GM23338 (cell line): ENCODE data around the gene FIG4. TPM values are rescaled to one million over a fixed set of nuclear protein-coding genes. Genes with fewer than 3 reads are reported as not detected.

Source experiments
- ATAC-seq: fragments of 200-7000 bp; cut with Tn5 transposase; 3 replicates; pipeline ENCODE4 v1.9.1; 2020
- DNase-seq: peaks from one replicate; pipeline ENCODE4 v3.0.0-alpha.2; 2015; ENCODE audit warnings: low spot score
- H2AFZ ChIP-seq: fragments of 200-600 bp; sonication (generic); 2 replicates; pipeline ENCODE4 v1.8.0; 2016; ENCODE audit warnings: antibody characterized with exemption, mild to moderate bottlenecking, moderate library complexity
- H3F3A ChIP-seq: fragments of 200-600 bp; sonication (generic); replicated peaks from 2 replicates; pipeline ENCODE4 v1.8.0; 2017; ENCODE audit warnings: antibody characterized with exemption, mixed run types, low read depth
- H3K27ac ChIP-seq: fragments of 200-600 bp; sonication (generic); 2 replicates; pipeline ENCODE4 v1.6.1; 2016; ENCODE audit warnings: low read depth
- H3K27me3 ChIP-seq: fragments of 200-600 bp; sonication (generic); 2 replicates; pipeline ENCODE4 v1.8.0; 2016; ENCODE audit warnings: mild to moderate bottlenecking, mixed run types, moderate library complexity; ENCODE audit not compliant: insufficient read depth
- H3K36me3 ChIP-seq: fragments of 200-600 bp; sonication (generic); 2 replicates; pipeline ENCODE4 v1.8.0; 2016; ENCODE audit warnings: mild to moderate bottlenecking; ENCODE audit not compliant: insufficient read depth
- H3K4me1 ChIP-seq: fragments of 200-600 bp; sonication (generic); 2 replicates; pipeline ENCODE4 v1.8.0; 2016; ENCODE audit warnings: mild to moderate bottlenecking, moderate library complexity; ENCODE audit not compliant: insufficient read depth
- H3K4me2 ChIP-seq: fragments of 200-600 bp; sonication (generic); 2 replicates; pipeline ENCODE4 v1.7.1; 2017; ENCODE audit warnings: mixed run types
- H3K4me3 ChIP-seq: fragments of 200-600 bp; sonication (generic); 2 replicates; pipeline ENCODE4 v1.6.1; 2016; ENCODE audit warnings: mixed run types
- H3K79me2 ChIP-seq: fragments of 200-600 bp; sonication (generic); replicated peaks from 2 replicates; pipeline ENCODE4 v1.8.0; 2017; ENCODE audit warnings: mild to moderate bottlenecking; ENCODE audit not compliant: insufficient read depth
- H3K9me2 ChIP-seq: fragments of 200-600 bp; sonication (generic); 2 replicates; pipeline ENCODE4 v1.8.0; 2017; ENCODE audit not compliant: insufficient read depth
- H4K20me1 ChIP-seq: fragments of 200-600 bp; sonication (generic); replicated peaks from 2 replicates; pipeline ENCODE4 v1.8.0; 2017; ENCODE audit warnings: mild to moderate bottlenecking; ENCODE audit not compliant: insufficient read depth
- H3K27ac Mint-ChIP-seq: 2 replicates; pipeline ENCODE4 v1.8.0; 2020; ENCODE audit warnings: inconsistent platforms, mild to moderate bottlenecking, moderate library complexity, mixed read lengths
- H3K27me3 Mint-ChIP-seq: 3 replicates; pipeline ENCODE4 v1.8.0; 2022; ENCODE audit warnings: low read depth, mild to moderate bottlenecking, moderate library complexity, mixed read lengths, inconsistent platforms; ENCODE audit not compliant: insufficient read depth, poor library complexity
- H3K36me3 Mint-ChIP-seq: 3 replicates; pipeline ENCODE4 v1.8.0; 2021; ENCODE audit warnings: low read depth, mild to moderate bottlenecking, inconsistent platforms, moderate library complexity, mixed read lengths
- H3K4me1 Mint-ChIP-seq: 3 replicates; pipeline ENCODE4 v1.8.0; 2020; ENCODE audit warnings: mild to moderate bottlenecking, inconsistent platforms, mixed read lengths
- H3K4me3 Mint-ChIP-seq: 3 replicates; pipeline ENCODE4 v1.8.0; 2021; ENCODE audit warnings: moderate library complexity, mild to moderate bottlenecking, inconsistent platforms, mixed read lengths
- H3K9me3 Mint-ChIP-seq: 3 replicates; pipeline ENCODE4 v1.8.0; 2020; ENCODE audit warnings: moderate library complexity, mild to moderate bottlenecking, inconsistent platforms, mixed read lengths
- EZH2 ChIP-seq: fragments of 200-600 bp; sonication (generic); IDR thresholded peaks from one replicate; pipeline ENCODE4 v1.8.0; 2017; ENCODE audit warnings: antibody characterized with exemption, mild to moderate bottlenecking, low read depth; ENCODE audit not compliant: unreplicated experiment
- EZH2phosphoT487 ChIP-seq: fragments of 200-600 bp; sonication (generic); IDR thresholded peaks from one replicate; pipeline ENCODE4 v1.8.1; 2018; ENCODE audit warnings: antibody characterized with exemption; ENCODE audit not compliant: unreplicated experiment
- JUNB ChIP-seq: IDR thresholded peaks from one replicate; pipeline ENCODE4 v1.6.1; 2016; ENCODE audit warnings: antibody characterized with exemption; ENCODE audit not compliant: unreplicated experiment
- POLR2AphosphoS5 ChIP-seq: IDR thresholded peaks from 2 replicates; pipeline ENCODE4 v1.6.1; 2016; ENCODE audit warnings: antibody characterized with exemption, low read depth
- STAT1 ChIP-seq: IDR thresholded peaks from one replicate; pipeline ENCODE4 v1.6.1; 2016; ENCODE audit warnings: antibody characterized with exemption; ENCODE audit not compliant: unreplicated experiment
- polyA plus RNA-seq: library from polyadenylated mRNA; unstranded; fragments of >200 nt; fragmentation: Nextera tagmentation; extraction: Ambion mirVana; gene quantifications from 2 replicates; pipeline ENCODE4 v1.2.1, GENCODE V29; 2016
- total RNA-seq: library from RNA; depleted of rRNA; stranded (reverse); fragments of >200 nt; shearing (Covaris generic); gene quantifications from 2 replicates; pipeline ENCODE4 v1.2.3, GENCODE V29; 2014
- TF ChIP-seq, protein P1 (sequence below): fragments of 250-450 bp; sonication (Bioruptor Pico); IDR thresholded peaks from 2 replicates; pipeline ENCODE4 v1.5.0; 2020; ENCODE audit warnings: mild to moderate bottlenecking, moderate library complexity
- TF ChIP-seq, protein P2 (sequence below), 2 experiments: fragments of 200-600 bp in 1 of 2; sonication (generic) in 1 of 2; conservative IDR thresholded peaks; 2 replicates each; pipeline versions ENCODE4 v1.5.1 to v1.6.1; 2016 to 2017; ENCODE audit warnings: antibody characterized with exemption in 2 of 2, low read depth in 2 of 2, mild to moderate bottlenecking in 2 of 2, moderate library complexity in 1 of 2

Gene FIG4
- total and polyA plus RNA-seq, 2 experiments from 2014 or later: 7.0 to 16.9 TPM

DNA sequence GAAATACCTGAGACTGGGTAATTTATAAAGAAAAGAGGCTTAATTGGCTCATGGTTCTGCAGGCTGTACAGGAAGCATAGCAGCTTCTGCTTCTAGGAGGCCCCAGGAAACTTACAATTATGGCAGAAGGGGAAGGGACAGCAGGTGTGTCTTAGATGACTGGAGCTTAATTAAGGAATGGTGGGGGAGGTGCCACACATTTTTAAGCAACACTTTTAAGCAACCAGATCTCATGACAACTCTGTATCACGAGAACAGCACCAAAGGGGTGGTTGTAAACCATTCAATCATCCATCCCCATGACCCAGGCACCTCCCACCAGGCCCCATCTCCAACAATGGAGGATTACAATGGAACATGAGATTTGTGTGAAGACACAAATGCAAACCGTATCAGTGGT is 26.9 kb downstream of the FIG4 start (continued):
- TF ChIP-seq, protein P1, sequence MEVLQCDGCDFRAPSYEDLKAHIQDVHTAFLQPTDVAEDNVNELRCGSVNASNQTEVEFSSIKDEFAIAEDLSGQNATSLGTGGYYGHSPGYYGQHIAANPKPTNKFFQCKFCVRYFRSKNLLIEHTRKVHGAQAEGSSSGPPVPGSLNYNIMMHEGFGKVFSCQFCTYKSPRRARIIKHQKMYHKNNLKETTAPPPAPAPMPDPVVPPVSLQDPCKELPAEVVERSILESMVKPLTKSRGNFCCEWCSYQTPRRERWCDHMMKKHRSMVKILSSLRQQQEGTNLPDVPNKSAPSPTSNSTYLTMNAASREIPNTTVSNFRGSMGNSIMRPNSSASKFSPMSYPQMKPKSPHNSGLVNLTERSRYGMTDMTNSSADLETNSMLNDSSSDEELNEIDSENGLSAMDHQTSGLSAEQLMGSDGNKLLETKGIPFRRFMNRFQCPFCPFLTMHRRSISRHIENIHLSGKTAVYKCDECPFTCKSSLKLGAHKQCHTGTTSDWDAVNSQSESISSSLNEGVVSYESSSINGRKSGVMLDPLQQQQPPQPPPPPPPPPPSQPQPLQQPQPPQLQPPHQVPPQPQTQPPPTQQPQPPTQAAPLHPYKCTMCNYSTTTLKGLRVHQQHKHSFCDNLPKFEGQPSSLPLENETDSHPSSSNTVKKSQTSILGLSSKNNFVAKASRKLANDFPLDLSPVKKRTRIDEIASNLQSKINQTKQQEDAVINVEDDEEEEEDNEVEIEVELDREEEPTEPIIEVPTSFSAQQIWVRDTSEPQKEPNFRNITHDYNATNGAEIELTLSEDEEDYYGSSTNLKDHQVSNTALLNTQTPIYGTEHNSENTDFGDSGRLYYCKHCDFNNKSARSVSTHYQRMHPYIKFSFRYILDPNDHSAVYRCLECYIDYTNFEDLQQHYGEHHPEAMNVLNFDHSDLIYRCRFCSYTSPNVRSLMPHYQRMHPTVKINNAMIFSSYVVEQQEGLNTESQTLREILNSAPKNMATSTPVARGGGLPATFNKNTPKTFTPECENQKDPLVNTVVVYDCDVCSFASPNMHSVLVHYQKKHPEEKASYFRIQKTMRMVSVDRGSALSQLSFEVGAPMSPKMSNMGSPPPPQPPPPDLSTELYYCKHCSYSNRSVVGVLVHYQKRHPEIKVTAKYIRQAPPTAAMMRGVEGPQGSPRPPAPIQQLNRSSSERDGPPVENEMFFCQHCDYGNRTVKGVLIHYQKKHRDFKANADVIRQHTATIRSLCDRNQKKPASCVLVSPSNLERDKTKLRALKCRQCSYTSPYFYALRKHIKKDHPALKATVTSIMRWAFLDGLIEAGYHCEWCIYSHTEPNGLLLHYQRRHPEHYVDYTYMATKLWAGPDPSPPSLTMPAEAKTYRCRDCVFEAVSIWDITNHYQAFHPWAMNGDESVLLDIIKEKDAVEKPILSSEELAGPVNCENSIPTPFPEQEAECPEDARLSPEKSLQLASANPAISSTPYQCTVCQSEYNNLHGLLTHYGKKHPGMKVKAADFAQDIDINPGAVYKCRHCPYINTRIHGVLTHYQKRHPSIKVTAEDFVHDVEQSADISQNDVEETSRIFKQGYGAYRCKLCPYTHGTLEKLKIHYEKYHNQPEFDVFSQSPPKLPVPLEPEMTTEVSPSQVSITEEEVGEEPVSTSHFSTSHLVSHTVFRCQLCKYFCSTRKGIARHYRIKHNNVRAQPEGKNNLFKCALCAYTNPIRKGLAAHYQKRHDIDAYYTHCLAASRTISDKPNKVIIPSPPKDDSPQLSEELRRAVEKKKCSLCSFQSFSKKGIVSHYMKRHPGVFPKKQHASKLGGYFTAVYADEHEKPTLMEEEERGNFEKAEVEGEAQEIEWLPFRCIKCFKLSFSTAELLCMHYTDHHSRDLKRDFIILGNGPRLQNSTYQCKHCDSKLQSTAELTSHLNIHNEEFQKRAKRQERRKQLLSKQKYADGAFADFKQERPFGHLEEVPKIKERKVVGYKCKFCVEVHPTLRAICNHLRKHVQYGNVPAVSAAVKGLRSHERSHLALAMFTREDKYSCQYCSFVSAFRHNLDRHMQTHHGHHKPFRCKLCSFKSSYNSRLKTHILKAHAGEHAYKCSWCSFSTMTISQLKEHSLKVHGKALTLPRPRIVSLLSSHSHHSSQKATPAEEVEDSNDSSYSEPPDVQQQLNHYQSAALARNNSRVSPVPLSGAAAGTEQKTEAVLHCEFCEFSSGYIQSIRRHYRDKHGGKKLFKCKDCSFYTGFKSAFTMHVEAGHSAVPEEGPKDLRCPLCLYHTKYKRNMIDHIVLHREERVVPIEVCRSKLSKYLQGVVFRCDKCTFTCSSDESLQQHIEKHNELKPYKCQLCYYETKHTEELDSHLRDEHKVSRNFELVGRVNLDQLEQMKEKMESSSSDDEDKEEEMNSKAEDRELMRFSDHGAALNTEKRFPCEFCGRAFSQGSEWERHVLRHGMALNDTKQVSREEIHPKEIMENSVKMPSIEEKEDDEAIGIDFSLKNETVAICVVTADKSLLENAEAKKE (CRISPR knock-in tag): no peak
- TF ChIP-seq, protein P2, sequence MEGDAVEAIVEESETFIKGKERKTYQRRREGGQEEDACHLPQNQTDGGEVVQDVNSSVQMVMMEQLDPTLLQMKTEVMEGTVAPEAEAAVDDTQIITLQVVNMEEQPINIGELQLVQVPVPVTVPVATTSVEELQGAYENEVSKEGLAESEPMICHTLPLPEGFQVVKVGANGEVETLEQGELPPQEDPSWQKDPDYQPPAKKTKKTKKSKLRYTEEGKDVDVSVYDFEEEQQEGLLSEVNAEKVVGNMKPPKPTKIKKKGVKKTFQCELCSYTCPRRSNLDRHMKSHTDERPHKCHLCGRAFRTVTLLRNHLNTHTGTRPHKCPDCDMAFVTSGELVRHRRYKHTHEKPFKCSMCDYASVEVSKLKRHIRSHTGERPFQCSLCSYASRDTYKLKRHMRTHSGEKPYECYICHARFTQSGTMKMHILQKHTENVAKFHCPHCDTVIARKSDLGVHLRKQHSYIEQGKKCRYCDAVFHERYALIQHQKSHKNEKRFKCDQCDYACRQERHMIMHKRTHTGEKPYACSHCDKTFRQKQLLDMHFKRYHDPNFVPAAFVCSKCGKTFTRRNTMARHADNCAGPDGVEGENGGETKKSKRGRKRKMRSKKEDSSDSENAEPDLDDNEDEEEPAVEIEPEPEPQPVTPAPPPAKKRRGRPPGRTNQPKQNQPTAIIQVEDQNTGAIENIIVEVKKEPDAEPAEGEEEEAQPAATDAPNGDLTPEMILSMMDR (conservative IDR thresholded peaks at IDR 0.05; ENCODE audit: low read depth in 2 of 2): no peak
- no peak for TF ChIP-seq POLR2AphosphoS5
- no peak for TF ChIP-seq EZH2

DNA sequence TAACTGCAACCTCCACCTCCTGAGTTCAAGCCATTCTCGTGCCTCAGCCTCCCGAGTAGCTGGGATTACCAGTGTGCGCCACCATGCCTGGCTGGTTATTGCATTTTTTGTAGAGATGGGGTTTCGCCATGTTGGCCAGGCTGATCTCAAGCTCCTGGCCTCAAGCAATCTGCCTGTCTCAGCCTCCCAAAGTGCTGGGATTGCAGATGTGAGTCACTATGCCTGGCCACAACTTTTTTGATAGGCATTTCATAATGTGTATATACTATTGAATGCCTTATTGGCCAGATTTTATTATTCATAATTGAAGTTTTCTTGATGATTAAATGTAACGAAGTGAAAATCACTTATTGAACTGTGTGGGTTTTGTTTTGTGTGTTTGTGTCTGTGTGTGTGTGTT is 27.9 kb downstream of the FIG4 start:
- TF ChIP-seq STAT1: no peak
- TF ChIP-seq, protein P2 (conservative IDR thresholded peaks at IDR 0.05; ENCODE audit: low read depth in 2 of 2): no peak
- no peak for TF ChIP-seq EZH2phosphoT487
- no peak for TF ChIP-seq JUNB
- no peaks in the 10 kb centered on the region for H3K9me2 ChIP-seq
- H3K27me3 ChIP-seq: no peaks in the 10 kb centered on the region
- H3K27me3 Mint-ChIP-seq: no peaks in the 10 kb centered on the region
- H3K79me2 ChIP-seq: no peaks in the 10 kb centered on the region
- peaks cover 5% of the 10 kb centered on the region; the same call in 2 of the 3 replicates for H3K36me3 Mint-ChIP-seq
- DNase-seq (no peak), ATAC-seq (no peak)
- H4K20me1 ChIP-seq: no peaks in the 10 kb centered on the region
- H3K27ac Mint-ChIP-seq: no peak overlapping the region
- H3K4me3 ChIP-seq: no peak overlapping the region
- H2AFZ ChIP-seq: no peak overlapping the region
- H3F3A ChIP-seq: no peaks in the 10 kb centered on the region
- no peak overlapping the region for H3K27ac ChIP-seq
- H3K4me1 ChIP-seq: peaks cover 5% of the 10 kb centered on the region; the same call in 1 of the 2 replicates
- H3K4me1 Mint-ChIP-seq: peaks cover 7% of the 10 kb centered on the region
- H3K9me3 Mint-ChIP-seq: no peaks in the 10 kb centered on the region
- H3K36me3 ChIP-seq: no peaks in the 10 kb centered on the region
- H3K4me2 ChIP-seq: no peak overlapping the region
- H3K4me3 Mint-ChIP-seq: no peak overlapping the region
